ENCODE results near the gene PLA2G6.

PLA2G6 gene

DNA sequence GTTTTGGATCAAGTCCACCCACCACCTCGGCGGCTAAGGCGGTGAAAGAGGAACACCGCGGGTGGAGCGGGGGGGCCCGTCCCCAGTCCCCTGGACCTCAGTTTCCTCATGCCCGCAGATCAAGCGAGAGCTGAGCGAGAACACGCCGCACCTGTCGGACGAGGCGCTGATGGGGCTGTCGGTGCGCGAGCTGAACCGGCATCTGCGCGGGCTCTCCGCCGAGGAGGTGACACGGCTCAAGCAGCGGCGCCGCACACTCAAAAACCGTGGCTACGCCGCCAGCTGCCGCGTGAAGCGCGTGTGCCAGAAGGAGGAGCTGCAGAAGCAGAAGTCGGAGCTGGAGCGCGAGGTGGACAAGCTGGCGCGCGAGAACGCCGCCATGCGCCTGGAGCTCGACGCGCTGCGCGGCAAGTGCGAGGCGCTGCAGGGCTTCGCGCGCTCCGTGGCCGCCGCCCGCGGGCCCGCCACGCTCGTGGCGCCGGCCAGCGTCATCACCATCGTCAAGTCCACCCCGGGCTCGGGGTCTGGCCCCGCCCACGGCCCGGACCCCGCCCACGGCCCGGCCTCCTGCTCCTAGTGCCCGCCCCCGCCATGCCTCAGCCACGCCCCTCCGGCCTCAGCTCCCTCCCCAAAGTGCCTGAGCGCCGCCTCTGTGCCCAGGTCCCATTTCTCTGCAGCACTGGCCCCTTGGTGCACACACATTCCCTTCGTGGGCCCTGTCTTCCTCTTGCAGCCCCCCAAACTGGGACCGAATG, 32.8 kb upstream of the PLA2G6 start:
- DNase-seq, result no peak

DNA sequence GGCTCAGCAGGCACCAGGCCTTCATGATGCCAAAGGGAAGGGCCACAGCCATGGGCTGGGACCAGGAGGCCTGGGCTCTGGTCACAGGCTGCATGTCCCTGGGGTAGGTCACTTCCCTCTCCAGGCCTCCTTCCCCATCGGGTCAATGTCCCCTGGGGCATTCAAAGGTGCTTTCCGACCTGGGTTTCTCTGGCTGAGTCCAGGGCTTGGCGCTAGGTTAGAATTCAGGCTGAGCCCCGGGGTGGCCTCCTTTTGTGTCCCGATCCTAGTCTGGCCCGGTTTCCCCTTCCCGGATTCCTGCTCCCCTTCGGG, 32.3 kb upstream of the PLA2G6 start:
- no peak for DNase-seq

DNA sequence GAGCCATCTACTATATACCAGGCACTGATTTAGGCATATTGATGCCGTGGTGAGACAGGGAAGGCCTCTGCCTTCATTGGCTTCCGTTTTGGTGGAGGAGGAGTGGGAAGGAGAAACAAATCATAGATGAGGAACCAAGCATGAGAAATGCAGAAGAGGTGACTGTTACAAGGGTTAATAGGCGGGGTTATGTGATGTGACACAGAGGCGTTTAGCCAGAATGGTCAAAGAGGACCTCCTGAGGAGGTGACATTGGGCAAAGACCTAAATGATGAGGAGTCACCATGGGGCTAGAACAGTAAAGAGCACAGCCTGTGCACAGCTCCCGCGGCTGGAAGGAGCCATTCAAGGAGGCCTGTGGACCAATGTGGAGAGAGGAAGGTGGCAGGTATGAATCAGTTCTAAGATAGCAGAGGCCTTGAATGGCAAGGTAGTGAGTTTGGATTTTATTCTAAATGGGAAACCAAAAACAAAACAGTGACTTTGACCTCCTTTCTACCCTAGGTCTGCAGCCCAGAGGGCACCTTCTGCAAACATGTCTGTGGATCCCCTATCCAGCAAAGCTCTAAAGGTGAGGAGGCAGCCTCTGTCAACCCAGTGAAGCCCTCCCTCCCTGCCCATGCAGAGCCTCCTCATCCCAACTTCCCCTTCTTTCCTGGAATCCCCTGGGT, 31.8 kb upstream of the PLA2G6 start:
- DNase-seq, result no peak

DNA sequence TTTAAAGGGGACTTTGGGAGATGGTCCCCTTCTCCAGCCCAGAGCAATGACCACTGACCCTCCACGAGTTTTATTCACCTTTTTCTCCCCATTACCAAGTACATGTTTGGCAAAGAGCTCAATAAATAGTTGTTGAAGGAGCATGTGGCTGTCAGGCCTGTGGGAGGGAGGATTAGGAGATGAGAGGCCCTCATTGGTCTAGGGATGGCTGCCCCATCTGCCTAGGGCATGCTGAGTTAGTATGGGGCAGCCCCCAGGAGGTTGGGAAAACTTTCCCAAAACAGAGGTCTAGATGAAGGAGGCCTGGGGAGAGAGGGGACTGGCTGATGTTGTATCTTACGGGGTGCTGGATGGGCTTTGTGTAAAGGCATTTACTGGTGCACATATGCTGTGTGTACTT, 30.8 kb upstream of the PLA2G6 start:
- no peak for DNase-seq

DNA sequence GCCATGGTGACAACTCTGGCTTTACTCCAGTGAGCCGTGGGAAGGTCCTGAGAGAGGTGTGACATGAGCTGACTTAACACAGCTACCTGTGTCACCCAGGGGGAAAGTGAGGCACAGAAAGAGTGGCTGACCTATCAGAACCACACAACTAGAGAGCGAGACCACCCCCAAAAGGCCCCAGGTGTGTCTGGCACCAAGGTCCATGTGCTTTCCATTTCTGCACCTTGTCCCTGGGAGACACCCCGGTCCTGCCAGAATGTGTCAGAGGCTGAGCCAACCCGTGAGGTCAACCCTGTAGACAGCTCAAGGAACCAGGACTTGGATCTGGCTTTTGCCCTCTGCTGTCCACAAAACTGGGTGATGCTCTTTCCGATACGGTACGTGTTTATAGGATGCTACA, 29.9 kb upstream of the PLA2G6 start:
- no peak for DNase-seq

GRCh38 chr22:38208551-38208968, 26.9 kb upstream of the PLA2G6 start:
- no peak for DNase-seq

- no peak for DNase-seq
Measured at GRCh38 chr22:38207898-38208432, 26.3 kb upstream of the PLA2G6 start.

DNA sequence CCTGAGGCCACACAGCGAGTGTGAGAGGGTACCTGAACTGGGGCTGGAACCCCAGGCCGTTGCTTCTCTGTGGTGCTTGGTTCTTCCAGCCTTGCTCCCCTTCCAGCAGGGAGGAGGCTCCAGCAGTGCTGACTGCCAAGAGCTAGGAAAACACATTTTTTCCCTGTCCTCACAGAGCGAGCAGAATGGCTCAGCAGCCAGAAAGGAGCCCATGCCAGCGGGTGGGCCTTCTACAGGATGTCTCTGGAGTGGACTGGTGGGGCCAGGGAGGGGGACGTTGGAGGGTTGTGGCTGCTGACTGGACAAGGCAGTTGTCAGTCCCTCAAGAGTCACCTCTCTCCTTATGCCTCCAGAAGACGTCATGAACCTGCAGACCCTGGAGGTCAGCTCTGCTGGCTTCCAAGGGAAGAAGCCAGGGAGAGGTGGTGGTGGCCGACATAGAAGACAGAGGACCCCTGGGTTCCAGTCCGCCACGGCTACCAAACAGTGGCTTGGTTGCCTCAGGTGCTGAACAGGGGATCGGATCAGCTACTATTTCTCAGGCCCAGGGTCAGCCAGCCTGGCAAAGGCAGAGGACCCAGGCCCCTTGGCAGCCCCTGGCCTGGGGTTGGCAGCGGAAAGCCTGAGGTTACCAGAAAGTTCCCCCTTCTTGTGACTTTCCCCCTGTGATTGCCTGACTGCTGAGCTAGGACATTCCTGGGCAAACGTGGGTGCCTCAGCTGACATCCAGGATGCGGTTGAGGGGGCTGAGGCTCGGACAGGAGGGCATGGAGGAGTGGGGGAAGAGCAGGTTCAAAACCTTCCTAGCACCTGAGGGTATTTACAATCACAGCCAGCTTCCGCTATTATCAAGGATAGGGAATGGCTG, 23.9 kb upstream of the PLA2G6 start:
- DNase-seq, result no peak

GRCh38 chr22:38204784-38205183, 23.2 kb upstream of the PLA2G6 start:
- DNase-seq, result no peak

DNA sequence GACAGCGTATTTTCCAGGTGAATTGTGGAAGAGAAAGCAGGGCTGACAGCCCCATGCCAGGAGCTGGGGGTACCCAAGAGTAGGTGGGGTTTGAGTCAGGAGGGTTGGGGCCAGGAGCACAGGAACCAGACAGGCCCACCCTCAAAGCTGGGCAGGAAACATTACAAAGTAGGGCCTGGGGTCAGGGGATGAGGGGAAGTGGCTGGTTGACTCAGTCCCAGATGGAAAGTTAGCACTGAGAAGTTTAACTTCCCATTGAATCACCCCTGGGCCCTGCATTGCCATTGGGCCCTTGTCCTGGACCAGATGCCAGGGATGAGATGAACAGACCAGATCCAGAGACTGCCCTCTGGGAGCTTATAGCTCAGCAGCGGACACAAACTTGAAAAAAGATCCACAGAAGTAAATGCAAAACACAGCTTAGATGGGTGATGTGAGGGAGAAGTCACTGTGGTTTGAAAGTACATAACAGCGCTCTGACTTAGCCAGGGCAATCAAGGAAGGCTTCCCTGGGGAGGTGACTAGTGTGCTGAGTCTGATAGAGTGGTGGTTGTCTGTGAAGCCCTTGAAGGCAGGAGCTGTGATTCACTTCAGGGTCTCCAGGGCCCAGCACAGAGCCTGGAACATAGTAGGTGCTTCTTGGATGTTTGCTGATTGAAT, 22.4 kb upstream of the PLA2G6 start:
- no peak for DNase-seq

DNA sequence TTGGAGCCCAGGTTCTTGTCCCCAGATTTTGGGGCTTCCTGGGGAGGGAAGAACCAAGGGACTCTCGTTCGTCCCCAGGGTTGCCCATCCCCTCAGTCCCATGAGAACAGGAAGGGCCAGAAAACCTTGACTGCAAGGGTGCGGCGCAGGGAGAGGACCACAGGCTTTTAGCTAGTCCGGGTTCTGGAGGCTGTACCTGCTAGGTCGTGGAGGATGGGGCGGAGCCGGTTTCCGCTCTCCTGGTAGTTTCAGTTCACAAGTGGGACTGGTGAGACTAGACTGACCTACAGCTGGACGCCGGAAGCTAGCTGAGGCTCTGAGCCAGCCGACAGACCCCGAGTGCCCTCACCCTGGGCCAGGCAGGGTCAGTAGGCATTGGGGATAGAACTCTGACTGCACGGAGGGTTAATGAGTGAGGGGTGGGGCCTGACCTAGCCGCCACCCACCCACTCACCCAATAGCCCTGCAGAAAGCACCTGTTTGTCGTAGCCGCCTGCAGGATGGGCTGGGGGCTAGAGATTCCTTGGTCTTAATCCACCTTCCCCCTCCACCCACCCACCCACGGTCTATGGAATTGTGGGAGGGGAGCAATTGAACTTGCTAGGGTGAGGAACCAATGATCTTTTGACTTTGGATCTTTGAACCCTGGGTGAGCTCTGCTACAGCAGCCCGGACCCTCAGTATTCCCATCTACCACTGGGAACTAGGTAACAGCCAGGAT, 21.6 kb upstream of the PLA2G6 start:
- no peak for DNase-seq

DNA sequence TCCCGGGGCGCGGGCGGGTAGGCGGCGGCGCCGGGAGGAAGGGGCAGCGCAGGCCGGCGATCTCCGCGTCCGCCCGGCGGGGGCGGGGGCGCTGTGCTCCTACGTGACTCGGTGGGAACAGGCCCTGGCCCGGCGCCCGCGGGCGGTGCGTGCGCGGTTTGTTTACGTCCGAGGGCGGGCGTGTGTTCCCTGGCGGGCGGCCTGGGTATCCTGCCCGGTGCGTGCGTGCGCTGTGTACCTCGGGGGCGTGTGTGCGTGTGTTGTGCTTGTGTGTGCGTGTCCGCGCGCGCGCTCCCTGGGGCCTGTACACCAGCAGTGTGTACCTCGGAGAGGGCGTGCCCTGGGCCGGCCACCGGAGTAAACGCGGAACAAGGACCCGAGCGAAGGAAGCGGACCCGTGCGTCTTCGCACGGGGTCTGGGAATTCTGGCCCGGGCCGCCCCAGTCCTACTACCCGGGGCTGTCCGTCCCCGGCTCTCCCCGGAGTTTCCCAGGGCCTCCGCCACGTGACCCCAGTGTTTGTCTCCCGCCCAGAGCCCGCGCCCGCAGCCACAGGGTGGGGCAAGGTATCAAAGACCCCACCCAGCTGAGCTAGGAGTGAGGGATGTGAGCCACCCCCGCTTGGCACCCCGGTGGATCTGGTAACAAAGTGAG, 20.9 kb upstream of the PLA2G6 start:
- peak; percentile 53 for DNase-seq

DNA sequence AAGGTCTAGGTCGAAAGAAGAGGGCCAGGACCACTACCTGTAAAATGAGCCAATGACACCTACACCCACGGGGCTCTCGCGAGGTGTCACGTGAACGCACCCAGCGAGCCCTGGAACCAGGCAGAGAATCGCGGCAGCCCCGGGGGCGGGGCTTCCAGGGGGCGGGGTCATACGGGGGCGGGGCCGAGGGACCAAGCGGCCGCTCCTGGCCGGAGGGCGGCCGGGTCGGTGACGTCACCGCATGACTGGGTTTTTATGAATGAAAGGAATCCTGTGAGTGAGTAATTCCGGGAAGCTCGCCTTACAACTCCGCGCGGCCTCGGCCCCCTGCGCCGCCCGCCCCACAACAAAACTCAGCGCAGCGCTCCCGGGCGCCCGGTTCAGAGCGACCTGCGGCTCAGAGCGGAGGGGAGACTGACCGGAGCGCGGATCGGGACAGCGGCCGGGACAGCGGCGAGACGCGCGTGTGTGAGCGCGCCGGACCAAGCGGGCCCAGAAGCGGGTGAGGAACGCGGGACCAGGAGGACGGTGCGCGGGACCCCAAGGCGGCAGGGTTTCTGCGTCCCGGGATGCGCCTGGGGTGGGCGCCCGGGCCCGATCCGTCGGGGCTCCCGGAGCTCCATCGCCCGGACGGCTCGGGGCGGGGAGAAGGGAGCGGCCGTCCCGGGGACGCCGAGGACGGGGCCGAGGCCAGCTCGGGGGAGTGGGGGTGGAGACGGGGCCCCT, 20.2 kb upstream of the PLA2G6 start, which contains the start of gene MAFF:
MAFF (plus strand) TSS at position 284 of the 726 bp plus-strand sequence. CDS start 11,860 bp downstream, outside the sequence.
- DNase-seq, result peak; percentile 85

GRCh38 chr22:38201371-38201710, 19.7 kb upstream of the PLA2G6 start:
- DNase-seq, result no peak

GRCh38 chr22:38199826-38200559, 18.4 kb upstream of the PLA2G6 start:
- no peak for DNase-seq

GRCh38 chr22:38196791-38197419, 15.3 kb upstream of the PLA2G6 start:
- DNase-seq, result no peak

- DNase-seq, result no peak
Measured at GRCh38 chr22:38193580-38193979, 11.9 kb upstream of the PLA2G6 start.

DNA sequence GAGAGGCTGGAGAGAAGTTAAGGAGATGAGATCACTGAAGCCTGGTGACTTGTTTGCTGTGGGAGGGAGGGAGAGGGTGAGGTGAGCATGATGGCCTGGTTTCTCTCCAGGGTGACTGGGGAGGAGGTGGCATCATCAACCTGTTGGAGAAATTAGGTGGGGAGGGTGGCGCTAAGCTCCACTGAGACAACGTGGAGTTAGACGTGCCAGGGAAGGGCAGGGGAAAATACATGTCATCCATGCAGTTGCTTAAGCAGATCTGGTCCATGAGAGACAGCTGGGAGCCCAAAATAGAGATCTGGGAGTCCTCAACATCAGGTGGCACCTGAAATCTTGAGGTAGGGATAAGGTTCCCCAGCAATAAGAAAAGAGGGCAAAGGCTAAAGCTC, 10.8 kb upstream of the PLA2G6 start:
- no peak for DNase-seq

DNA sequence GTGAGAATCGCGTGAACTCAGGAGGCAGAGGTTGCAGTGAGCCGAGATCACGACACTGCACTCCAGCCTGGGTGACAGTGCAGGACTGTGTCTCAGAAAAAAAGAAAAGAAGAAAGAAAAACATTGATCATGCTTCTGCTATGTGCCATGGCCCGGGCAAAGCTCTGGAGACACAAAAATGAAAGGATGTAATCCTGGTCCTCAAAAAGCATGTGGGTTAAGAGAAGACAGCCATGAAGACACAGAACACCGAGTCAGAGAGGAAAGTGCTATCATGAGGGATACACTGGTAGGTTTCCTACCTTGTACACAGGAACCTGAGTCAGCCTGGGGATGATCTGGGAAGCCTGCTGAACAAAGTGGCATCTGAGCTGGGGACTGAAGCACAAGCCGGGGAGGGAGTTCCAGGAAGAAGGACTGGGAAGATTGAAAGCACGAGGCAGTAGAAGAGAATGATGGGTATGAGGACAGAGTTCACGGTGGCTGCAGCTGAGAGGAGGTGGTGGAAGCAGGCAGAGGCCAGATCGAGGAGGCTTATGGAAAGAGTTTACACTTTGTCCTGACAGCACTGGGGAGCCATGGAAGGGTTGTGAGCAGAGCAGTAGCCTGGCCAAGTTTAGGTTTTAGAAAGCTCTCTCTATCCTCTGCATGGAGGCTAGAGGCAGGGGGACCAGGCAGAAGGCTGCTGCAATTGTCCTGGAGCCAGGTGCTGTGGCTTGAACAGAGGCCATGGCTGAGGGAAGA, 10.3 kb upstream of the PLA2G6 start:
- no peak for DNase-seq
